Fibroblast of lung (primary cell): Measurements from ENCODE around the gene RSKR.

Experiments
- EZH2 ChIP-seq: IDR thresholded peaks from 2 replicates; pipeline ENCODE4 v1.5.1; 2012; ENCODE audit warnings: low read length, control low read depth, mild to moderate bottlenecking; ENCODE audit errors: missing control alignments
- TF ChIP-seq, protein P1 (sequence below), 2 donors: IDR thresholded peaks in 1 of 2; conservative IDR thresholded peaks in 1 of 2; 1 replicate in 1 of 2; 2 replicates in 1 of 2; pipeline ENCODE4 v1.5.1; 2011 to 2012; ENCODE audit warnings: low read length in 2 of 2, control low read depth in 1 of 2, inconsistent platforms in 1 of 2, low read depth in 1 of 2, mild to moderate bottlenecking in 1 of 2

DNA sequence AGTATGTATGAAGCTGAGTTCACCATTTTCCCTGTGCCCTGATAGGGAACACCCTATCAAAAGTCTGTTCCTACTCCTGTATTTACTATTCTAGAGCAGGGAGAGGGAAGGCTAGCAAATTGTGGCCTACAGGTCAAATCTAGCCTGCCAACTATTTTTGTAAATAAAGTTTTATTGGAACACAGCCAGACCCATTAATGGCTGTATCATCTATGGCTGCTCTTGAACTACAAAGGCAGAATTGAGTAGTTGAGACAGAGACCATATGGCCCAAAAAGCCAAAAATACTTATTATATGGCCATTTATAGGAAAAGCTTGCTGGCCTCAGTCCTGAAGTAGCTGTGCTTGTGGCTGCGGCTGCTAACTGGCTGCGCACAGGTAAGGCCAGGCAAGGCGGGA is 33.0 kb downstream of the RSKR start:
- TF ChIP-seq, protein P1, sequence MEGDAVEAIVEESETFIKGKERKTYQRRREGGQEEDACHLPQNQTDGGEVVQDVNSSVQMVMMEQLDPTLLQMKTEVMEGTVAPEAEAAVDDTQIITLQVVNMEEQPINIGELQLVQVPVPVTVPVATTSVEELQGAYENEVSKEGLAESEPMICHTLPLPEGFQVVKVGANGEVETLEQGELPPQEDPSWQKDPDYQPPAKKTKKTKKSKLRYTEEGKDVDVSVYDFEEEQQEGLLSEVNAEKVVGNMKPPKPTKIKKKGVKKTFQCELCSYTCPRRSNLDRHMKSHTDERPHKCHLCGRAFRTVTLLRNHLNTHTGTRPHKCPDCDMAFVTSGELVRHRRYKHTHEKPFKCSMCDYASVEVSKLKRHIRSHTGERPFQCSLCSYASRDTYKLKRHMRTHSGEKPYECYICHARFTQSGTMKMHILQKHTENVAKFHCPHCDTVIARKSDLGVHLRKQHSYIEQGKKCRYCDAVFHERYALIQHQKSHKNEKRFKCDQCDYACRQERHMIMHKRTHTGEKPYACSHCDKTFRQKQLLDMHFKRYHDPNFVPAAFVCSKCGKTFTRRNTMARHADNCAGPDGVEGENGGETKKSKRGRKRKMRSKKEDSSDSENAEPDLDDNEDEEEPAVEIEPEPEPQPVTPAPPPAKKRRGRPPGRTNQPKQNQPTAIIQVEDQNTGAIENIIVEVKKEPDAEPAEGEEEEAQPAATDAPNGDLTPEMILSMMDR (conservative IDR thresholded peaks at IDR 0.05 in 1 of 2, IDR thresholded peaks at IDR 0.05 in 1 of 2; ENCODE audit: low read depth in 1 of 2, low read length in 2 of 2): no peak
- no peak for TF ChIP-seq EZH2
